Panc1 (cell line): Measurements from ENCODE around the gene OR8A1. TPM values are rescaled to one million over a fixed set of nuclear protein-coding genes. Genes with fewer than 3 reads are reported as not detected.

Experiments used
- ATAC-seq: fragments of 200-7000 bp; cut with Tn5 transposase; 2 replicates; pipeline ENCODE4 v1.9.1; 2020; ENCODE audit warnings: mild to moderate bottlenecking, moderate library complexity
- BruUV-seq: library from RNA; stranded (reverse); fragments of 400-500 nt; replicated peaks from 2 replicates; lab custom pipeline; 2021; lab: Mats Ljungman, UMichigan
- CTCF ChIA-PET: fragments of 300-600 bp; sonication (Branson Sonifier 250); formaldehyde crosslinking; loops from one replicate; lab custom pipeline; 2022; ENCODE audit warnings: antibody characterized with exemption; lab: Charles Lee
- POLR2A ChIA-PET: fragments of 300-600 bp; sonication (Branson Sonifier 250); formaldehyde crosslinking; loops from one replicate; lab custom pipeline; 2022; ENCODE audit warnings: antibody characterized with exemption; lab: Charles Lee
- DNase-seq: peaks from one replicate; pipeline ENCODE4 v3.0.0-alpha.2; 2010; ENCODE audit warnings: low read depth, low spot score
- H3K27ac ChIP-seq: 2 replicates; pipeline ENCODE4 v1.5.1; 2011; ENCODE audit warnings: mild to moderate bottlenecking, low read length, inconsistent platforms
- H3K27me3 ChIP-seq: fragments of 200-500 bp; sonication (Bioruptor generic); 2 replicates; pipeline ENCODE4 v1.6.0; 2014; ENCODE audit warnings: low read length, inconsistent platforms; ENCODE audit not compliant: control insufficient read depth, insufficient read depth
- H3K36me3 ChIP-seq: fragments of 200-500 bp; sonication (Bioruptor generic); 2 replicates; pipeline ENCODE4 v1.5.1; 2014; ENCODE audit warnings: inconsistent platforms, mild to moderate bottlenecking, low read length, moderate library complexity; ENCODE audit not compliant: control insufficient read depth, insufficient read depth
- H3K4me1 ChIP-seq: 2 replicates; pipeline ENCODE4 v1.5.1; 2011; ENCODE audit warnings: inconsistent platforms, mild to moderate bottlenecking, low read length, moderate library complexity; ENCODE audit not compliant: control insufficient read depth, insufficient read depth
- H3K4me3 ChIP-seq, 2 experiments: 2 replicates each; pipeline ENCODE4 v1.5.1; 2011 to 2012; ENCODE audit warnings: low read depth in 2 of 2, low read length in 2 of 2, mild to moderate bottlenecking in 2 of 2, inconsistent platforms in 1 of 2, moderate library complexity in 1 of 2
- H3K9me3 ChIP-seq: fragments of 200-500 bp; sonication (Bioruptor generic); 2 replicates; pipeline ENCODE4 v1.5.1; 2014; ENCODE audit warnings: low read depth, mild to moderate bottlenecking, inconsistent platforms, low read length, moderate library complexity; ENCODE audit not compliant: control insufficient read depth, insufficient read depth
- CTCF ChIP-seq: fragments of 450-650 bp; IDR thresholded peaks from 2 replicates; pipeline ENCODE4 v1.5.1; 2017; ENCODE audit warnings: mild to moderate bottlenecking
- POLR2AphosphoS5 ChIP-seq: IDR thresholded peaks from 2 replicates; pipeline ENCODE4 v1.6.1; 2012; ENCODE audit warnings: mild to moderate bottlenecking, low read depth, low read length, moderate library complexity
- REST ChIP-seq, 2 experiments: IDR thresholded peaks; 2 replicates each; pipeline ENCODE4 v1.6.1; 2011 to 2012; ENCODE audit warnings: low read depth in 2 of 2, control low read depth in 1 of 2, low read length in 1 of 2, mild to moderate bottlenecking in 1 of 2, moderate library complexity in 1 of 2; ENCODE audit not compliant: insufficient read depth in 1 of 2
- SIN3A ChIP-seq: IDR thresholded peaks from 2 replicates; pipeline ENCODE4 v1.6.1; 2012; ENCODE audit warnings: low read depth, mild to moderate bottlenecking, low read length, moderate library complexity, borderline replicate concordance; ENCODE audit not compliant: insufficient read depth
- TCF7L2 ChIP-seq: IDR thresholded peaks from 2 replicates; pipeline ENCODE4 v1.6.1; 2011; ENCODE audit warnings: mild to moderate bottlenecking, low read depth, low read length, inconsistent platforms
- in situ Hi-C: cut with HindIII; loops from 2 replicates; pipeline ENCODE4 v1.10.0; 2016; ENCODE audit warnings: low sequenced_read_pairs, low pct_unique_long_range_greater_than_20kb
- intact Hi-C: fragments of 100-400 bp; cut with micrococcal nuclease; formaldehyde crosslinking; loops from one replicate; pipeline ENCODE4 v1.10.0; 2022; ENCODE audit not compliant: unreplicated experiment
- total RNA-seq: library from RNA; stranded (reverse); gene quantifications from one replicate; pipeline ENCODE4 v1.2.1, GENCODE V29; 2021; ENCODE audit not compliant: unreplicated experiment

Gene OR8A1
- total RNA-seq, 1 experiment from 2014 or later = not detected

- Histone ChIP-seq H3K27me3 (no peaks in the 10 kb centered on the region; the same call in 1 of the 2 replicates), H3K9me3 (no peaks in the 10 kb centered on the region), H3K4me3 (no peak overlapping the region), H3K36me3 (no peaks in the 10 kb centered on the region), H3K4me1 (no peaks in the 10 kb centered on the region), H3K27ac (no peak overlapping the region)
- no peak for TF ChIP-seq POLR2AphosphoS5
- BruUV-seq = no TSS peak
- intact Hi-C loops = no loop called here
- no peak for DNase-seq
- ChIA-PET CTCF (no interaction called here), POLR2A (no interaction called here)
- ATAC-seq = no peak
- in situ Hi-C loops = no loop called here
These were observed 31.8 kb upstream of the OR8A1 start for GRCh38 chr11:124538019-124538418.

- no TSS peak for BruUV-seq
- H3K27ac ChIP-seq = no peak overlapping the region
- no peak for DNase-seq
- TF ChIP-seq SIN3A = no peak
- no peak for TF ChIP-seq REST (IDR thresholded peaks at IDR 0.05; ENCODE audit: insufficient read depth in 1 of 2, low read depth in 2 of 2, low read length in 1 of 2)
- no peak for TF ChIP-seq CTCF
- TF ChIP-seq TCF7L2 = no peak
- no peak for TF ChIP-seq POLR2AphosphoS5
- no peaks in the 10 kb centered on the region for H3K36me3 ChIP-seq
- ChIA-PET POLR2A (no interaction called here), CTCF (no interaction called here)
- no peak for ATAC-seq
- in situ Hi-C loops = no loop called here
- no peaks in the 10 kb centered on the region for H3K4me1 ChIP-seq
- H3K4me3 ChIP-seq = no peak overlapping the region
- H3K9me3 ChIP-seq = no peaks in the 10 kb centered on the region
- intact Hi-C loops = no loop called here
- peaks cover 4% of the 10 kb centered on the region; the same call in 1 of the 2 replicates for H3K27me3 ChIP-seq
These were observed 28.6 kb upstream of the OR8A1 start for GRCh38 chr11:124541204-124541603.

GRCh38 chr11:124543145-124543544 is 26.7 kb upstream of the OR8A1 start:
- no TSS peak for BruUV-seq
- Histone ChIP-seq H3K27ac (no peak overlapping the region), H3K4me1 (no peaks in the 10 kb centered on the region), H3K4me3 (no peak overlapping the region), H3K27me3 (peaks cover 4% of the 10 kb centered on the region; the same call in 1 of the 2 replicates), H3K9me3 (no peaks in the 10 kb centered on the region), H3K36me3 (no peaks in the 10 kb centered on the region)
- DNase-seq = no peak
- ChIA-PET POLR2A (no interaction called here), CTCF (no interaction called here)
- no peak for TF ChIP-seq SIN3A
- no peak for TF ChIP-seq CTCF
- TF ChIP-seq POLR2AphosphoS5 = no peak
- TF ChIP-seq TCF7L2 = no peak
- no peak for TF ChIP-seq REST (IDR thresholded peaks at IDR 0.05; ENCODE audit: insufficient read depth in 1 of 2, low read depth in 2 of 2, low read length in 1 of 2)
- no peak for ATAC-seq
- in situ Hi-C loops (no loop called here), intact Hi-C loops (no loop called here)
